ENCODE results near the gene GALR2.

GALR2 gene

DNA sequence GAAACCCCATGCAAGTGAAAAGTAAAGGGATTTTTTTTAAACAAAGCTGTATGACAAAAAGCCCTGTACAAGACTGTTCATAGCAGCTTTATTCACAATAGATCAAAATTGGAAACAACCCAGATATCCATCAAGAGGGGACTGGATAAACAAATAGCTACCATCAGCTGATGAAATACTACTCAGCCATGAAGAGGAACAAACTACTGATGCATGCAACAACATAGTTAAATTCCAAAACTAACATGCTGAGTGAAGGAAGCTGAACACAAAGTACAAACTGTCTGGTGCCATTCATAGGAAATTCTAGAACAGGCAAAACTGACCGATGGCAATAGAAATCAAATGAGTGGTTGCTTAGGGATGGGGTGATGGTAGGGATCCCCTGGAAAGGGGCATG is 51.3 kb downstream of the GALR2 start:
- DNase-seq (ENCODE audit: low spot score) = no peak

Small RNAs within 50 kb of the gene (small RNA-seq; reads per million reads assigned to genes)
- 0 to 0.03 reads per million in 2 experiments for gene MIR6868

All from SK-N-DZ (cell line).